Mammary epithelial cell (primary cell): ENCODE results near the gene ODR4.

ENCODE experiments used
- CTCF ChIP-seq, 2 donors: IDR thresholded peaks in 1 of 2; conservative IDR thresholded peaks in 1 of 2; 2 replicates each; pipeline ENCODE4 v1.5.1; 2011 to 2012; ENCODE audit warnings: inconsistent platforms in 2 of 2, low read length in 2 of 2, mild to moderate bottlenecking in 2 of 2, control low read depth in 1 of 2, low read depth in 1 of 2; ENCODE audit not compliant: insufficient read depth in 1 of 2; ENCODE audit errors: extremely low read depth in 1 of 2
- EZH2 ChIP-seq: IDR thresholded peaks from 2 replicates; pipeline ENCODE4 v1.6.1; 2012; ENCODE audit warnings: low read length, inconsistent platforms, borderline replicate concordance

- TF ChIP-seq CTCF (conservative IDR thresholded peaks at IDR 0.05 in 1 of 2, IDR thresholded peaks at IDR 0.05 in 1 of 2; ENCODE audit: extremely low read depth in 1 of 2, insufficient read depth in 1 of 2, low read depth in 1 of 2, low read length in 2 of 2) = peak; percentile 62 to 83
- no peak for TF ChIP-seq EZH2
Observed at GRCh38 chr1:186404454-186405051, 28.9 kb downstream of the ODR4 start.
